GM19238 (cell line): ENCODE results near the gene EIF3K.

Experiments used
- DNase-seq: peaks from one replicate; pipeline ENCODE4 v3.0.0; 2011; ENCODE audit warnings: low spot score; ENCODE audit not compliant: insufficient read length

EIF3K gene

GRCh38 chr19:38649305-38650171 lies 30.6 kb downstream of the EIF3K start:
- no peak for DNase-seq

GRCh38 chr19:38650172-38650775 lies 31.3 kb downstream of the EIF3K start:
- DNase-seq, result no peak

- no peak for DNase-seq
Observed at GRCh38 chr19:38650911-38651584, 32.1 kb downstream of the EIF3K start.

- DNase-seq, result no peak
Observed at GRCh38 chr19:38653028-38653571, 34.1 kb downstream of the EIF3K start.

- DNase-seq, result no peak
Observed at GRCh38 chr19:38654628-38655055, 35.7 kb downstream of the EIF3K start.

- no peak for DNase-seq
Observed at GRCh38 chr19:38655148-38655824, 36.3 kb downstream of the EIF3K start.

- DNase-seq, result no peak
Observed at GRCh38 chr19:38656171-38656981, 37.4 kb downstream of the EIF3K start.

GRCh38 chr19:38657633-38658222 lies 38.7 kb downstream of the EIF3K start:
- no peak for DNase-seq

GRCh38 chr19:38658462-38659306 lies 39.7 kb downstream of the EIF3K start:
- no peak for DNase-seq

GRCh38 chr19:38660724-38661123 lies 41.7 kb downstream of the EIF3K start:
- no peak for DNase-seq

GRCh38 chr19:38661136-38661535 lies 42.1 kb downstream of the EIF3K start:
- DNase-seq, result no peak

- DNase-seq, result no peak
Observed at GRCh38 chr19:38661996-38662395, 43.0 kb downstream of the EIF3K start.

- DNase-seq, result no peak
Observed at GRCh38 chr19:38662537-38663155, 43.7 kb downstream of the EIF3K start.

- DNase-seq, result no peak
Observed at GRCh38 chr19:38663156-38663651, 44.2 kb downstream of the EIF3K start.

- DNase-seq, result no peak
Observed at GRCh38 chr19:38663957-38664502, 45.0 kb downstream of the EIF3K start.

- DNase-seq, result no peak
Observed at GRCh38 chr19:38664503-38665211, 45.7 kb downstream of the EIF3K start.

- DNase-seq, result no peak
Observed at GRCh38 chr19:38665219-38665931, 46.4 kb downstream of the EIF3K start.
